Stimulated activated CD8-positive, alpha-beta memory T cell treated with anti-CD3 and anti-CD28 coated beads, Interleukin-2, amount 100 ng/mL, for 1 hour (primary cell): ENCODE measurements around the gene ADAT3.
A peak's percentile ranks its signal among the peaks of the same experiment; 100 is the strongest.
"Not testable (repeated sequence)": the region's sequence is repeated elsewhere in the genome, so short reads cannot be mapped to it uniquely, and the experiment has no call there.

ENCODE experiments used
- DNase-seq, 2 donors: peaks; one replicate each; pipeline ENCODE4 v3.0.0-alpha.2; 2020; ENCODE audit warnings: low read depth in 2 of 2

ADAT3 gene

DNA sequence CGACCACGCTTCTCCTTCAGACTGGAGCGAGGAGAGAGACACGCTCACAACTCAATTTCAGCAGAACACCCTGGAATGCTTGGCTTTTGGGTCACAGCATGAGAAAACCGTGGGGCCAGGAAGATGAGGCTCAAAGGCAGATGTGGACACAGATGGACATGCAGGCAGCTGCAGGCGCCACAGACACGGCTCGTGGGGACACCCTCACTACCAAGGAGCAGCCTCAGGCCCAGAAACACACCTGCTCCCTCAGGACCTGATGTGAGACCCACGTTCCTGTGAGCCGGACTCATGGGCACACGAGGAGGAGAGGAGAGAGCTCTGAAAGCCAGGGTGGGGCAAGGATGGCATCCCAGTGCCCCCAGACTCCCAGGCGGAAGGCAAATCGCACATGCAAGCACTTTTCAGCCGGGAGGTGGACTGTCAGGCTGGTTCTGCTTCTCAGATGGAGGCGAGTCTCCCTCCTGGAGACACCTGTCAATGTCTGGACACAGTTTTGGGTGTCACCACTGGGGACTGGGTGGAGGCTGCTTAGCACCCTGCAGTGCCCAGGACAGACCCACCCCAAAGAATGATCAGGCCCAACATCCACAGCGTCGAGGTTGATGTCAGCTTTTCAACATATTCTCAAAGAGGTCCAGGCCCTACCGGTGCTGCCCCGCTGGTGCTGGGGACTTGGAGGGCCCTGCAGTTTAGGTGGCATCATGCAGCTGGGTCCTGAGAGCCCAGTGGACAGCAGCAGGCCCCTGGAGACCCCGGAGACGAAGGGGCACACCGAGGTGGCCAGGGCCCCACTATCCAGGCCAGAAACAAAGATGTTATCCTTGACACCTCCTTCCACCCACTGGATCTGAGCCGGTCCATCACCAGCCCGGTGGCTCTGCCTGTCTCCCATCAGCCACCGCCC is 22.2 kb upstream of the ADAT3 start:
- DNase-seq = no peak

DNA sequence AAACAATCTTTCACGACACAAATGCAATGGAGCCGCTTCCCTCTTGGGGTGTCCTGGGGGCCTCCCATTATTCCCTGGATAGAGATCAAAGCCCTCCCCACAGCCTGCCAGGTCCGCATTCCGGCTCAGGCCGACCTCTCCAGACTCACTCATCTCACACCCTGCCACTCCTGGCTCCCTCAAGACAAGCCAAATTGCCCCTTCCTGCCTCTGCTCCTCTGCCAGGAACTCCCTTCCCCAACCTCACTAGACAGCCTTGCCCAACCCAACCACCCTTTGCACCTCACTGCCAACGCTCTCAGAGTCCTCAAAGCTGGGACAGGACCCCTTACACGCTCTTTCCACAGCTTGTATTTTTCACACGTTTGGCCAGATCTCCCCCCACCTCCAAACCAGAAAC is 21.4 kb upstream of the ADAT3 start:
- no peak for DNase-seq

DNA sequence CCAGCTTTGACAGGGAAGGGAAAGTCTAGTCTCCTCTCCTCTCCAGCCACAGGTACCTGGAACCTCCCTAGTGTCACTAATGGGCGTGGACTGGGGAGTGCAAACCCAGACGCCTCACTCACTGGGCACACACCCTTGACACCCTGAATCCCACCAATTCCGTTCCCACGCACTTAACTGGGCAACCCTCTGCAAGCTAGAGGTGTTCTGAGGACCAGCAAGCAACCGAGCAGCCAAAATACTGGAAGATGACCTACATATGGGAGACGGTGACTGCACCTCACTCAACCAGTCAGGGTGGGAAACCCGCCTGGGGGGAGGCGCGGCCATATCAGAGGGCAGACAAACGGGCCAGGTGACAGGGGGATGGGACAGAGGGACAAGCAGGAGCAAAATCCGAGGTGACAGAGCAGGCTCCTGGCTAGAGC is 20.9 kb upstream of the ADAT3 start:
- no peak for DNase-seq

DNA sequence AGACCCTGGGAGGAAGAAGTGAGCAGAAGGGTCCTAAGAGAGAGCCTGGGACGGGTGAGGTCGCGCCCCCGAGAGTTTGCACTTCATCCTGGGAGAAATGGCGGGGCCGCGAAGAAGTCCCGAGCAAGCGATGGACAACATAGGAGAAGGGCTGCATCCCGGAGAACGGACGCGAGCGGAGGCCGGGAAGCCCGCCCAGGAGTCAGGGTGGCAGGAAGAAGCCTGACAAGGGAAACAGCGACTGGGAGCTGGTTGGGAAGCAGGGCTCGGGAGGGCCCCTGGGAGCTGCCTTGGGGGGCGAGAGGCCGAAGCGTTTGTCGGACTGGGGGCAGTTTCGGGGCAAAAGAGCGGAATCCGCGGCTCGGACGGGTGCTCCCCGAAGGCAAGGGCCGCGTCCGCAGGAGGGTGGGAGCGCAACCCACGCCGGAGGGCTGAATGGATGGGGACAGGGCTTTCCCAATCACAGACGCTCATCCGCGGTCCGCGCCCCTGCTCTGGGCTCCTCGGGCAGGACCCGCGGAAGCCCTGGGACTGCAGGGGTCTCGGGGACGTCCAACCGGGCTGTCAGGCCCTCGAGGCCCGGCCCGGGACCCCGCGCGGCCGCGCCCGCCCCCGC is 20.4 kb upstream of the ADAT3 start:
- no peak for DNase-seq

DNA sequence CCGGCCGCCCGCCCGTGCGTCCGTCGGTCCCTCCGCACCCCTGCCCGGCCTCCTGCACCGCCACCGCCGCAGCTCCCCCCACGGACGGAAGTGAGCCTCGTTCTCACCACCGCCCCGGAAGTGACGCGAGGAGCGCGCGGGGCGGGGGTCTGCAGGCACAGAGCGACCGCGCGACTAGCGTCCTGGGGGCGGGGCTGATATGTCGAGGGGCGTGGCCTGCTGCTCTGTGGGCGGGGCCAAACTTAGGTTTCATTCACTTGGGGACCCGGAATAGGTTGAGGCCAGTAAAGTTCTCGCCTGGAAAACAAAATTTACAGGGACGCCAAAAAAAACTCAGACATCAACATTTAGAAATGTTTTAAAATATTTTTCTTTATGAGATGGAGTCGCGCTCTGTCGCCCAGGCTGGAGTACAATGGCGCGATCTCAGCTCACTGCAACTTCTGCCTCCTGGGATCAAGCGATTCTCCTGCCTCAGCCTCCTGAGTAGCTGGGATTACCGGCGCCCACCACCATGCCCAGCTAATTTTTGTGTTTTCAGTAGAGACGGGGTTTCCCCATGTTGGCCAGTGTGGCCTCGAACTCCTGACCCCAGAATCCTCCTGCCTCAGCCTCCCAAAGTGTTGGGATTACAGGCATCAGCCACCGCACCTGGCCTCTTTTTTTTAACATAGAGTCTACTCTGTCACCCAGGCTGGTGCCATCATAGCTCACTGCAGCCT is 19.6 kb upstream of the ADAT3 start, which contains the start of gene ABHD17A:
Gene ABHD17A (minus strand): TSS at position 99 of the 722 bp plus-strand sequence. CDS start 3,930 bp downstream, outside the sequence.
- peak; percentile 92 to 94 for DNase-seq

DNA sequence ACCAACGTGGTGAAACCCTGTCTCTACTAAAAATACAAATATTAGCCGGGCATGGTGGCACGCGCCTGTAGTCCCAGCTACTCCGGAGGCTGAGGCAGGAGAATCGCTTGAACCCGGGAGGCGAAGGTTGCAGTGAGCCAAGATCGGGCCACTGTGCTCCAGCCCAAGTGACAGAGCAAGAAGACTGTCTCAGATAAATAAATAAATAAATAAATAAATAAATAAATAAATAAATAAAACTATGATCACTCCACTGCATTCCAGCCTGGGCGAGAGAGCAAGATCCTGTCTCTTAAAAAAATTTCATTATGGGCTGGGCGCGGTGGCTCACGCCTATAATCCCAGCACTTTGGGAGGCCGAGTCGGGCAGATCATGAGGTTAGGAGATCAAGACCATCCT is 18.8 kb upstream of the ADAT3 start:
- DNase-seq = not testable (repeated sequence)

DNA sequence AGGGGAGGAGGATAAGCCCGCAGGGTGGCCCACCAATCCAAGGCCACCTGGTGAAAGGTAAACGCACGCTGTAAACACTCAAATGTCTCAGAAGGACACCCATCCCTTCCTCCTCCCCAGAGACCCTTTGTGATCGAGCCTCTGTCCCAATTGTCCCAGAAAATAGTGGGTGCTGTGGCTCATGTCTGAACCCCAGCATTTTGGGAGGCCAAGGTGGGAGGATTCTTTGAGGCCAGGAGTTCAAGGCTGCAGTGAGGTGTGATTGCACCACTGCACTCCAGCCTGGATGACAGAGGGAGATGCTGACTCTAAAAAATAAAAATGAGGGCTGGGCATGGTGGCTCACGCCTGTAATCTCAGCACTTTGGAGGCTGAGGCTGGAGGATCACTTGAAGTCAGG is 16.8 kb upstream of the ADAT3 start:
- DNase-seq = no peak

DNA sequence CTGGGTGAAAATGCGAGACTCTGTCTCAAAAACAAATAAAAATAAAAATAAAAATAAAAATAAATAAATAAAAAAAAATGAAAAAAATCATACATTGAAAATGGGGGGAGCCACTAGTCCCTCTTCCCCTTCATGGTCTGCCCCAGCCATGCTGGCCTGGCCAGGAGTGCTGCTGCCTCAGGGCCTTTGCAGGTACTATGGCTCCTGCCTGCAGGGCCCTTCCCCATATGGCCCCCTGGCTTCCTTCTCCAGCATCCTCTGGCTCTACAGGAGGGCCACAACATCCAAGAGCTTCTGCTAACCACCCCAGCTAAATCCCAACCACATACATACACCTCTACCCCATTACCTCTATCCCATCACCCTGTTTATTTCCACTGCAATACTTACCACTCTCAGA is 15.3 kb upstream of the ADAT3 start:
- DNase-seq = no peak

DNA sequence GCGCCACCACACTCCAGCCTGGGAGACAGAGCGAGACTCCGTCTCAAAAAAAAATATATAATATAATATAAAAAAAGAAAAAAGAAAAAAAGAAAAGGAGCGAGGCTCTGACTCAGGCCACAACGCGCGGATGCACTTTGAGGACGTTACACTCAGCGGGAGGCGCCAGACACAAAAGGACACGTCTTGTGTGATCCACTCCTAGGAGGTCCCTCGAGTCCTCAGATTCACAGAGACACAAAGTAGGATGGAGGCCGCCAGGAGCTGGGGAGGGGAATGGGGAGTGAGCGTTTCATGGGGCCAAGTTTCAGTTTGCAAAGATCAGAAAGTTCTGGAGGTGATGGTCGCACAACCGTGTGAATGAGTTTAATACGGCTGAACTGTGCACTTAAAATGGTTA is 11.4 kb upstream of the ADAT3 start:
- no peak for DNase-seq

DNA sequence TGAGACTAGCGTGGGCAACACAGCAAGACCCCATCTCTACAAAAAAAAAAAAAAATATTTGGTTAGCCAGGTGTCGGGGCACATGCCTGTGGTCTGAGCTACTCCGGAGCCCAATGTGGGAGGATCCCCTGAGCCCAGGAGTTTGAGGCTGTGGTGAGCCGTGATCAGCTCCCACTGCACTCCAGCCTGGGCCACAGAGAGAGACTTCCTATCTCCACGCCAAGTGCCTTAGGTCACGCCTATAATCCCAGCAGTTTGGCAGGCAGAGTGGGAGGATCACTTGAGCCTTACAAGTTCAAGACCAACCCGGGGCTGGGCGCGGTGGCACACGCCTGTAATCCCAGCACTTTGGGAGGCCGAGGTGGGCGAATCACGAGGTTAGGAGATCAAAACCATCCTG is 8.7 kb upstream of the ADAT3 start:
- no peak for DNase-seq

DNA sequence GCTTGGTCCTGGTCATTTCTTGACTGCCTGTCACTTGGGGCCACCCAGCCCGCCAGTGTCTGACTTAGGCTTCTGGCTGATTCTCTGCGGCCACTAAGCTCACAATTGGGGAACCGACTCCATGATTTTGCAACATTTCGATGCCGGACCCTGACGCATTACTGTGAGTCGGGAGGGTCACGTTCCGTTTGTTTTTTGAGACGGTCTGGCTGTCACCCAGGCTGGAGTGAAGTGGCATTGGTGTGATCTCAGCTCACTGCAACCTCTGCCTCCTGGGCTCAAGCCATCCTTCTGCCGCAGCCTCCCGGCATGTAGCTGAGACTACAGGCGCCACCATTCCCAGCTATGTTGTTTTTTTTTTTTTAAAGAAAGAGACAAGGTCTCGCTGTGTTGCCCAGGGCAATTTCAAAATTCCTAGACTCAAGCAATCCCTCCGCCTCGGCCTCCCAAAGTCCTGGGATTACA is 3.2 kb upstream of the ADAT3 start:
- no peak for DNase-seq

DNA sequence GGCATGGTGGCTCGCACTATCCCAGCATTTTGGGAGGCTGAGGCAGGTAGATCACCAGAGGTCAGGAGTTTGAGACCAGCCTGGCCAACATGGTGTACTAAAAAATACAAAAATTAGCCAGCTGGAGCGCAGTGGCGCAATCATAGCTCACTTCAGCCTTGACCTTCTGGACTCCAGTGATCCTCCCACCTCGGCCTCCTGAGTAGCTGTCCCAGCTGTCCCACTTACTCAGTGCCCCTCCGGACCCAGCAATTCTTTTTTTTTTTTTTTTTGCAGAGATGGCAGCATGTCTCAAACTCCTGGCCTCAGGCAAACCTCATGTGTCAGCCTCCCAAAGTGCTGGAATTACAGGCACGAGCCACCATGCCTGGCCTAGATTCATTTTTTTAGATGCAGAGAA is 2.3 kb upstream of the ADAT3 start:
- no peak for DNase-seq

DNA sequence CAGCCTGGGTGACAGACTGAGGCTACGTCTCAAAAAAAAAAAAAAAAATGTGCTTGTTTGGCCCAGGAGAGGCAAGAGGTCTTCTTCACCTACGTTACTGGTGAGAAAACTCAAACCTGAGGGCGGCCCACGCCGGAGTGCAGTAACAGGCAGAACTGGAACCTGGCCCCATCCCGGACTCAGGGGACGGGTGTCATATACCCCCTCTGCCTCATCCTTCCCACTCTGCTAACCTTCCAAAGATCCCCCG is 414 bp upstream of the ADAT3 start:
- DNase-seq = no peak

DNA sequence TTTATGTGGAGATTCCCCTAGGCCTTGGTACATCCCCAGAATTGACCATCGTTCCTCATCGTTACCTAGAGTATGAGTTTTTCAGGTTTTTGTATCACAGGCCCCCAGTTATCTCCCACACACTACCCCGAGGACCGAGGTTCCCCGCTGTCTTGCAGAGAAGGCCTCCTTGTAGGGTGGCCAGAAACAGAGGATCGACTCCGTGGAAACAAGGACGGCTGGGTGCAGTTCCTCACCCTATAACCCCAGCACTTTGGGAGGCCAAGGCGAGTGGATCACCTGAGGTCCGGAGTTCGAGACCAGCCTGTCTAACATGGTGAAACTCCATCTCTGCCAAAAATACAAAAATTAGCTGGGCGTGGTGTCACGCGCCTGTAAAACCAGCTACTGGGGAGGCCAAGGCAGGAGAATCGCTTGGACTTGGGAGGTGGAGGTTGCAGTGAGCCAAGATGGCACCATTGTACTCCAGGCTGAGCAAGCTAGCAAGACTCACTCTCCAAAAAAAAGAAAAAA is 720 bp downstream of the ADAT3 start:
- DNase-seq = no peak

DNA sequence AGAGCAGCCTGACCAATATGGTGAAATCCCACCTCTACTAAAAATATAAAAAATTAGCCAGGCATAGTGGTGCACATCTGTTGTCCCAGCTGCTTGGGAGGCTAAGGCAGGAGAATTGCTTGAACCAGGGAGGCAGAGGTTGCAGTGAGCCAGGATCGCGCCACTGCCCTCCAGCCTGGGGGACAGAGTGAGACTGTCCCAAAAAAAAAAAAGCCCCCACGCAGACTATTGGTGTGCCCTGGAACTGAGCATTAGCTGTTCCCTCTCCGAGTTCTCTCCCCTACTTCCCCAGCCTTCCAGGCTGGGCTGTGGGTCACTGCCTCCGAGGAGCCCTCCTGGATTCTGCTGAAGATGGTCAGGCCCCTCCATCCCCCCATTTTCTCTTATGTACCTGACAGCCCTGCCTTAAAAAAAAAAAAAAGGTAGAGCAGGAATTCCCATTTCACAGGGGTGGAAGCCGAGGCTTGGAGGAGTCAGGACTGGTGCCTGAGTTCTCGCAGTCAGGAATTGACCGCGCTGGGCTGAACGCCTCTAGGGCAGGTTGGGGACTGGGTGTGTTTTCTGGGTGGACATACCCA is 1.9 kb downstream of the ADAT3 start:
- DNase-seq = no peak

DNA sequence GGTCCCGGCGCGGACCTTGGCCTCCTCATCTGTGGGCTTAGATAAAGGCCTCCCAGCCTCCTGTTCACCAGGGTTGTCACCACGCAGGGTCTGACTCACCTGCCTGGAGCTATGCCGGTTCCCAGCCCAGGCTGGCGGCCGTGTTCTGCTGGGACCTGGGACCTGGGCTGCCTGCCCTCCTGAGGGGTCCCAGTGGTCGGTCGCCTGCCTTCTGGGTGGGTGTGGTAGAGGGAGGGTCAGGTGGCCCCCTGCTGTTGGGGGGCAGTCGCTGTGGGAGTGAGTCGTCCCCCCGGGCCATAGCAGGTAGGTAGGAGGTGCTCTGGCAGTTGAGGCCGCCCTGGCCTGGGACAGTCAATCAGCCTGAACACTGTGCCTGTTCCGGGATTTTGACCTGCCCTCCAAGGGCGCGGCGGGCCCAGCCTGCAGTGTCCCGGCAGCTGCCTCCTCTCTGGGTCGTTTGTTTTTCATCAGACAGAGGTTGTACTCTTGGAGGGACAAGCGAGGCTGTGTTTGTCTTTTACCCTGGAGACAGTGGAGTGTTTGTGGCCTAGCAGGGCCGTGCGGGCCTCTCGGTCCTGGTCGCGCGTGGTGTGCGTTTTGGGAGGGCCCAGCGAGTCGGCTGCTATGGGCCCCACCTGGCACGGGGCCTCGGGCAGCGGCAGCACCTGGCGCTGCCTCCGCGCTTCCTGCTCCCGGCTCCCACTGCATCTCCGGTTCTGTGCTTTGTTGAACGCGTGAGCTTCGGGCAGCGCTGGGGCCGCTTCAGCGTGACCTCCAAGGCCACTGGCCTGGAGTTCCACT is 2.6 kb downstream of the ADAT3 start:
- DNase-seq = no peak

DNA sequence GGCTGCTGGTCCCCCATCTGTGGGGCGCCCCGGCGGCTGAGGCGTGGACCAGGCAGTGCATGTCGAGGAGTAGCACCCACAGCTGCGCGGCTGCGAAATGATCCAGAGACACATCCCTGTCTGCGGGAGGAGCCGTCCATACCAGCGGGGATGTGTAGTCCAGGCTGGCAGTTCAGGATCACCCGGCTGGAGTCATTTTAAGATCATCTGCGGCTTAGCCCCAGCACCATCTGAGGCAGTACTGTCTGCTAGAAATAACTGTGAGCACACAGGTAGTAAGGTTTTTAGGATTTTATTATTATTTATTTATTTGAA is 3.1 kb downstream of the ADAT3 start:
- DNase-seq = no peak

DNA sequence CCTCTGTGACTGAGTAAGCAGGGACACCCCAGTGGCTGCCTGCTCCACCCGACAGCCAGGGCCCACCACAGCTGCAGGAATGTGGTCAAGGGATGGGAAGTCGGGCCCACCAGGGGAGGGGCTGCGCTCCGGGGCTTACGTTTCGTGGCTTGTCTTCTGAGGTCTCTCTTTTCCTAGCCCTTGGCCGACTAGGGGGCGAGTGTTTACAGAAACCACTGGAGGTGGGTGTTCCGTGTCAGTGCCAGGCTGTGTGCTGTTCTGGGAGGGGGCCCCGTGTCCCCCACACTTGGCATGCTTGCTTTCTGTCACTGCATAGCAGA is 4.5 kb downstream of the ADAT3 start:
- DNase-seq = no peak

DNA sequence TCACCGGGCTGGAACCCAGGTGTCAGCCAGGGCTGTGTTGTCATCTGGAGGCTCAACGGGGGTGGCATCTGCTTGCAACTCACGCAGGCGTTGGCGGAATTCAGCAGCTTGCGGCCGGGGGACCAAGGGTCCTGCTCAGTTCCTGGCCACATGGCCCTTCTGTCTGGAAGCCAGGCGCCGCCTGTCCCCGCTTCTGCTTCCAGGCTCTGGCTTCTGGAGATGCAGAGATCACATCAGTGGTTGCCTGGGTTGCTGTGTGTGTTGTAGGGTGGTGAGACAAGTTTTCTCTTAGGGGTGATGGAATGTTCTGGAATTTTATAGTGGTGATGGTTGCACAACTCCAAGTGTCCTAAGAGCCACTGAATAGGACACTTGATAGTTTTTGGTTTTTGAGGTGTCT is 5.0 kb downstream of the ADAT3 start:
- no peak for DNase-seq

DNA sequence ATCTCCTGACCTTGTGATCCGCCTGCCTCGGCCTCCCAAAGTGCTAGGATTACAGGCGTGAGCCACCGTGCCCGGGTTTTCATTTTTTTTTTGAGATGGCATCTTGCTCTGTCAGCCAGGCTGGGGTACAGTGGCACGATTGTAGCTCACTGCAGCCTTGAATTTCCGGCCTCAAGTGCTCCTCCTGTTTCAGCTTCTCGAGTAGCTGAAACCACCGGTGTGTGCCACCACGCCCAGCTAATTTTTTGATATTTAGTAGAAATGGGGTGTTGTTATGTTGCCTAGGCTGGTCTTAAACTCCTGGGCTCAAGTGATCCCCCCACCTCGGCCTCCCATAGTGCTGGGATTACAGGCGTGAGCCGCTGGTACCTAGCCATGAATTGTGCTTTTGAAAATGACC is 5.9 kb downstream of the ADAT3 start:
- DNase-seq = no peak

DNA sequence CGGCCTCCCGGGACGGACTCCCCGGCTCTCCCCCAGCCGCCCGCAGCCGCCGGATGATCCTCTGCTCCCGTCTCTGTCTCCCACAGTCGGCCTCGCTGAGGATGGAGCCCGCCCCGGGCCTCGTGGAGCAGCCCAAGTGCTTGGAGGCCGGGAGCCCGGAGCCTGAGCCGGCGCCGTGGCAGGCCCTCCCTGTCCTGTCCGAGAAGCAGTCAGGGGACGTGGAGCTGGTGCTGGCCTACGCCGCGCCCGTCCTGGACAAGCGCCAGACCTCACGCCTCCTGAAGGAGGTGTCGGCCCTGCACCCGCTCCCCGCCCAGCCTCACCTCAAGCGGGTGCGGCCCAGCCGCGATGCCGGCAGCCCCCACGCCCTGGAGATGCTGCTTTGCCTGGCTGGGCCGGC is 6.8 kb downstream of the ADAT3 start:
- no peak for DNase-seq
